CD14-positive monocyte (primary cell): ENCODE data around the gene NTN4. TPM values are rescaled to one million over a fixed set of nuclear protein-coding genes. Genes with fewer than 3 reads are reported as not detected.

Experiments
- DNase-seq, 3 donors: peaks; one replicate each; pipeline ENCODE4 v3.0.0-alpha.2; 2011 to 2022
- H2AFZ ChIP-seq: 2 replicates; pipeline ENCODE4 v1.6.0; 2012; ENCODE audit warnings: mild to moderate bottlenecking, low read depth, low read length, inconsistent platforms; ENCODE audit not compliant: insufficient read depth, poor library complexity, severe bottlenecking
- H3K27ac ChIP-seq, 2 donors: 1 replicate in 1 of 2; 2 replicates in 1 of 2; pipeline ENCODE4 v1.5.1; 2012 to 2013; ENCODE audit warnings: low read length in 2 of 2, control low read depth in 1 of 2, inconsistent platforms in 1 of 2, low read depth in 1 of 2, mild to moderate bottlenecking in 1 of 2
- H3K27me3 ChIP-seq, 2 donors: one replicate each; pipeline versions ENCODE4 v1.6.0 to v1.6.1; 2011 to 2013; ENCODE audit warnings: low read length in 2 of 2; ENCODE audit not compliant: control insufficient read depth in 2 of 2, insufficient read depth in 2 of 2
- H3K36me3 ChIP-seq, 2 donors: replicated peaks in 1 of 2; 1 replicate in 1 of 2; 2 replicates in 1 of 2; pipeline versions ENCODE4 v1.5.1 to v1.6.1; 2012 to 2013; ENCODE audit warnings: low read length in 2 of 2, control low read depth in 1 of 2, inconsistent platforms in 1 of 2, mild to moderate bottlenecking in 1 of 2; ENCODE audit not compliant: insufficient read depth in 2 of 2, control insufficient read depth in 1 of 2
- H3K4me1 ChIP-seq, 2 donors: 1 replicate in 1 of 2; 2 replicates in 1 of 2; pipeline versions ENCODE4 v1.5.1 to v1.6.1; 2012 to 2013; ENCODE audit warnings: low read length in 2 of 2, control low read depth in 1 of 2, inconsistent platforms in 1 of 2, mild to moderate bottlenecking in 1 of 2, moderate library complexity in 1 of 2; ENCODE audit not compliant: insufficient read depth in 2 of 2, control insufficient read depth in 1 of 2
- H3K4me2 ChIP-seq: replicated peaks from 2 replicates; pipeline ENCODE3; 2012; ENCODE audit warnings: low read length, moderate library complexity, mild to moderate bottlenecking; ENCODE audit not compliant: poor library complexity, severe bottlenecking; ENCODE audit errors: extremely low read depth
- H3K4me3 ChIP-seq, 3 experiments: fragments of 200-600 bp in 1 of 3; sonication (generic) in 1 of 3; replicated peaks in 1 of 3; 1 replicate in 2 of 3; 2 replicates in 1 of 3; pipeline ENCODE4 v1.5.1; 2011 to 2013; ENCODE audit warnings: low read length in 3 of 3, mild to moderate bottlenecking in 3 of 3, control low read depth in 2 of 3, low read depth in 2 of 3, inconsistent platforms in 1 of 3, moderate library complexity in 1 of 3
- H3K79me2 ChIP-seq: 2 replicates; pipeline ENCODE4 v1.6.0; 2012; ENCODE audit warnings: mild to moderate bottlenecking, control low read depth, inconsistent platforms, low read length, moderate library complexity; ENCODE audit not compliant: insufficient read depth
- H3K9ac ChIP-seq: 2 replicates; pipeline ENCODE4 v1.6.0; 2017; ENCODE audit warnings: low read length, mild to moderate bottlenecking; ENCODE audit not compliant: insufficient read depth, poor library complexity, severe bottlenecking
- H3K9me3 ChIP-seq, 2 donors: replicated peaks in 1 of 2; 1 replicate in 1 of 2; 2 replicates in 1 of 2; pipeline versions ENCODE4 v1.5.1 to v1.6.1; 2012 to 2013; ENCODE audit warnings: low read length in 2 of 2, control low read depth in 1 of 2; ENCODE audit not compliant: control insufficient read depth in 1 of 2, insufficient read depth in 1 of 2
- H4K20me1 ChIP-seq: 2 replicates; pipeline ENCODE4 v1.6.0; 2012; ENCODE audit warnings: mild to moderate bottlenecking, low read length, control low read depth, moderate library complexity; ENCODE audit not compliant: insufficient read depth
- H3K27ac Mint-ChIP-seq, 7 donors: one replicate each; pipeline ENCODE4 v1.8.0; 2020; ENCODE audit warnings: mild to moderate bottlenecking in 7 of 7, mixed read lengths in 7 of 7, moderate library complexity in 6 of 7, inconsistent platforms in 2 of 7
- H3K27me3 Mint-ChIP-seq, 3 donors: one replicate each; pipeline ENCODE4 v1.8.0; 2021 to 2022; ENCODE audit warnings: low read depth in 3 of 3, mild to moderate bottlenecking in 3 of 3, mixed read lengths in 3 of 3, moderate library complexity in 3 of 3, inconsistent platforms in 1 of 3
- H3K36me3 Mint-ChIP-seq, 2 donors: one replicate each; pipeline ENCODE4 v1.8.0; 2020; ENCODE audit warnings: mixed read lengths in 2 of 2, inconsistent platforms in 1 of 2, mild to moderate bottlenecking in 1 of 2
- H3K4me1 Mint-ChIP-seq: one replicate; pipeline ENCODE4 v1.8.0; 2020; ENCODE audit warnings: mild to moderate bottlenecking, mixed read lengths
- H3K4me3 Mint-ChIP-seq, 2 donors: one replicate each; pipeline ENCODE4 v1.8.0; 2020; ENCODE audit warnings: mild to moderate bottlenecking in 2 of 2, mixed read lengths in 2 of 2, moderate library complexity in 1 of 2
- H3K9me3 Mint-ChIP-seq, 7 donors: one replicate each; pipeline ENCODE4 v1.8.0; 2020 to 2022; ENCODE audit warnings: mixed read lengths in 7 of 7, mild to moderate bottlenecking in 6 of 7, moderate library complexity in 6 of 7, inconsistent platforms in 2 of 7
- WGBS: methylation state at CpG from one replicate; pipeline ENCODE4 v1.1.5; 2013; ENCODE audit warnings: missing lambda C conversion rate; ENCODE audit not compliant: insufficient coverage; 5-methylcytosine and 5-hydroxymethylcytosine counted together
- intact Hi-C, 2 donors: fragments of 100-400 bp; cut with micrococcal nuclease; formaldehyde crosslinking; loops; one replicate each; pipeline versions ENCODE4 v1.15.0 to v1.15.1; 2023
- polyA plus RNA-seq, 3 donors: library from polyadenylated mRNA; depleted of rRNA in 1 of 3; unstranded in 2 of 3; stranded (reverse) in 1 of 3; fragments of 300-500 nt in 2 of 3; fragments of >200 nt in 1 of 3; fragmentation: Illumina TruSeq in 2 of 3; gene quantifications; 1 replicate in 2 of 3; 2 replicates in 1 of 3; pipeline ENCODE4 v1.2.3, GENCODE V29; 2012 to 2021
- TF ChIP-seq, protein P1 (sequence below): fragments of 200-600 bp; IDR thresholded peaks from one replicate; pipeline ENCODE4 v1.8.0; 2022; ENCODE audit warnings: antibody characterized with exemption, mild to moderate bottlenecking

NTN4 gene
- polyA plus RNA-seq, 3 donors: not detected

DNA sequence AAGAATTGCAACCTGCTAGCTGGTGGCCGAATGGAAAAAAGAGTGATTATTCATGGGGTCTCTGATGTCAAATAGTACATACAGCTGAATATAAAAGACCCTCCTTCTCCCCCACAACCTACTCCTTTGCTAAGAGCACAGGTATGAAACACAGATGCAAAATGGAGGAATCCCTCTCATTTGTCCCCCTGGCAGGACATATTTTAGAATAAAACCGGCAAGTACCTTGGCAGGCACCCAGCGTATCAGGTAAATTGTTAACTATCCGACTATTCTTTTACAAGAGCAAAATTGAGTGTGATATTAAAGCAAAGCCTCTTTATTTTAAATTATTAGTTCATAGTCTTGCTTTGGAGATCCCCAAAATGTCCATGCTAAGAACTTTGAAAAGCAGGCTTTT lies 165.6 kb downstream of the NTN4 start:
- Histone ChIP-seq H3K27ac (no peak overlapping the region), H3K4me3 (no peak overlapping the region), H3K4me1 (no peaks in the 10 kb centered on the region), H3K4me2 (no peak overlapping the region), H3K9me3 (no peaks in the 10 kb centered on the region), H3K36me3 (no peaks in the 10 kb centered on the region), H3K27me3 (no peaks in the 10 kb centered on the region), H3K79me2 (no peaks in the 10 kb centered on the region), H4K20me1 (no peaks in the 10 kb centered on the region), H2AFZ (no peak overlapping the region), H3K9ac (no peak overlapping the region)
- WGBS: no CpG with 5 or more reads among the region's 4 CpGs
- H3K9me3 Mint-ChIP-seq: peaks cover 0 to 2% (median 0%) of the 10 kb centered on the region in 7 donors
- intact Hi-C loops: no loop called here
- no peaks in the 10 kb centered on the region for H3K4me1 Mint-ChIP-seq
- no peak for DNase-seq
- H3K36me3 Mint-ChIP-seq: no peaks in the 10 kb centered on the region
- no peak overlapping the region for H3K4me3 Mint-ChIP-seq
- TF ChIP-seq, protein P1, sequence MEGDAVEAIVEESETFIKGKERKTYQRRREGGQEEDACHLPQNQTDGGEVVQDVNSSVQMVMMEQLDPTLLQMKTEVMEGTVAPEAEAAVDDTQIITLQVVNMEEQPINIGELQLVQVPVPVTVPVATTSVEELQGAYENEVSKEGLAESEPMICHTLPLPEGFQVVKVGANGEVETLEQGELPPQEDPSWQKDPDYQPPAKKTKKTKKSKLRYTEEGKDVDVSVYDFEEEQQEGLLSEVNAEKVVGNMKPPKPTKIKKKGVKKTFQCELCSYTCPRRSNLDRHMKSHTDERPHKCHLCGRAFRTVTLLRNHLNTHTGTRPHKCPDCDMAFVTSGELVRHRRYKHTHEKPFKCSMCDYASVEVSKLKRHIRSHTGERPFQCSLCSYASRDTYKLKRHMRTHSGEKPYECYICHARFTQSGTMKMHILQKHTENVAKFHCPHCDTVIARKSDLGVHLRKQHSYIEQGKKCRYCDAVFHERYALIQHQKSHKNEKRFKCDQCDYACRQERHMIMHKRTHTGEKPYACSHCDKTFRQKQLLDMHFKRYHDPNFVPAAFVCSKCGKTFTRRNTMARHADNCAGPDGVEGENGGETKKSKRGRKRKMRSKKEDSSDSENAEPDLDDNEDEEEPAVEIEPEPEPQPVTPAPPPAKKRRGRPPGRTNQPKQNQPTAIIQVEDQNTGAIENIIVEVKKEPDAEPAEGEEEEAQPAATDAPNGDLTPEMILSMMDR: no peak
- H3K27ac Mint-ChIP-seq: no peak overlapping the region
- peaks cover 3 to 9% (median 4%) of the 10 kb centered on the region in 3 donors for H3K27me3 Mint-ChIP-seq

DNA sequence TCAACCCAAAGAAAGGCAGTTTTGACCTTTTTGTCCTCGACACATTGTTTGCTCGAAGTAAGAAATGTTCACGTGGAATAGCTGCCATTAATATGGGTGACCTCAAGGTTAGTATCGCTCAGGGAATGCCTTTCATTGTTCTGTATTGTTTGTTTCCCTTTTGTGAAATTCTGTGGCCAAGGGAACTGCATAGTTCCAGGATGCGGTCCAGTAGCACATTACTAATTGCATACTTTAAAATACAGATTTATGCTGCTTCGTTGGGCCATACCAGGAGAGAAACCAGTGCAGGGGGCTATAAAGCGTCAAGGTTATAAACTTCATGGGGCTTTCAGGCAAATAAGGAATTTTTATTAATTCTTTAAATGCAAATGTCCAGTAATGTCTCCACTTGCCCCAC lies 166.0 kb downstream of the NTN4 start:
- 81% methylated on average over 4 of the region's 7 CpGs for WGBS

More for the DNA sequence above, 166.0 kb downstream of the NTN4 start:
- Histone ChIP-seq H2AFZ (no peak overlapping the region), H3K4me2 (no peak overlapping the region), H3K9me3 (no peaks in the 10 kb centered on the region), H3K27ac (no peak overlapping the region), H3K27me3 (no peaks in the 10 kb centered on the region), H3K4me1 (no peaks in the 10 kb centered on the region), H3K4me3 (no peak overlapping the region), H3K36me3 (no peaks in the 10 kb centered on the region), H4K20me1 (no peaks in the 10 kb centered on the region), H3K79me2 (no peaks in the 10 kb centered on the region), H3K9ac (no peak overlapping the region)
- H3K36me3 Mint-ChIP-seq: no peaks in the 10 kb centered on the region
- no peak overlapping the region for H3K4me3 Mint-ChIP-seq
- no peak overlapping the region for H3K27ac Mint-ChIP-seq
- intact Hi-C loops: no loop called here
- H3K4me1 Mint-ChIP-seq: no peaks in the 10 kb centered on the region
- no peak for DNase-seq
- peaks cover 3 to 9% (median 4%) of the 10 kb centered on the region in 3 donors for H3K27me3 Mint-ChIP-seq
- TF ChIP-seq, protein P1: no peak
- H3K9me3 Mint-ChIP-seq: peaks cover 0 to 2% (median 0%) of the 10 kb centered on the region in 7 donors
